ENCODE results near the gene MYO3B. TPM values are rescaled to one million over a fixed set of nuclear protein-coding genes. Genes with fewer than 3 reads are reported as not detected.
A peak's percentile ranks its signal among the peaks of the same experiment; 100 is the strongest.

The MYO3B gene
- total RNA-seq, 2 donors from 2014 or later: 5.2 to 10.9 TPM

GRCh38 chr2:170411660-170412059 lies 233.7 kb downstream of the MYO3B start:
- H3K27ac Mint-ChIP-seq: no peak overlapping the region
- Histone ChIP-seq H3K9me3 (ENCODE audit: control insufficient read depth, low read length) (no peaks in the 10 kb centered on the region), H3K9ac (ENCODE audit: extremely low read depth, low read length, poor library complexity, severe bottlenecking) (no peak overlapping the region), H3K27me3 (ENCODE audit: control insufficient read depth, insufficient read depth, low read length, poor library complexity, severe bottlenecking) (no peaks in the 10 kb centered on the region), H3K4me3 (ENCODE audit: low read length) (no peak overlapping the region), H3K36me3 (ENCODE audit: control insufficient read depth, insufficient read depth, low read length) (no peaks in the 10 kb centered on the region), H3K4me1 (ENCODE audit: control insufficient read depth, insufficient read depth, low read length) (peaks cover 4% of the 10 kb centered on the region), H3K27ac (ENCODE audit: low read depth, low read length) (no peak overlapping the region)
- H3K27me3 Mint-ChIP-seq (ENCODE audit: insufficient read depth): no peaks in the 10 kb centered on the region
- TF ChIP-seq CTCF (conservative IDR thresholded peaks at IDR 0.05): no peak
- peaks cover 10% of the 10 kb centered on the region for H3K36me3 Mint-ChIP-seq (ENCODE audit: low read depth)
- H3K4me3 Mint-ChIP-seq: no peak overlapping the region
- H3K4me1 Mint-ChIP-seq: peaks cover 13% of the 10 kb centered on the region
- DNase-seq: peak; percentile 49
- no peaks in the 10 kb centered on the region for H3K9me3 Mint-ChIP-seq

- Histone ChIP-seq H3K9ac (ENCODE audit: extremely low read depth, low read length, poor library complexity, severe bottlenecking) (no peak overlapping the region), H3K4me1 (ENCODE audit: control insufficient read depth, insufficient read depth, low read length) (peaks cover 3% of the 10 kb centered on the region), H3K27ac (ENCODE audit: low read depth, low read length) (no peak overlapping the region), H3K36me3 (ENCODE audit: control insufficient read depth, insufficient read depth, low read length) (no peaks in the 10 kb centered on the region), H3K4me3 (ENCODE audit: low read length) (no peak overlapping the region), H3K27me3 (ENCODE audit: control insufficient read depth, insufficient read depth, low read length, poor library complexity, severe bottlenecking) (no peaks in the 10 kb centered on the region), H3K9me3 (ENCODE audit: control insufficient read depth, low read length) (no peaks in the 10 kb centered on the region)
- Mint-ChIP-seq H3K4me3 (no peak overlapping the region), H3K27ac (no peak overlapping the region), H3K36me3 (ENCODE audit: low read depth) (peaks cover 9% of the 10 kb centered on the region), H3K27me3 (ENCODE audit: insufficient read depth) (no peaks in the 10 kb centered on the region), H3K9me3 (no peaks in the 10 kb centered on the region), H3K4me1 (peaks cover 28% of the 10 kb centered on the region)
- no peak for DNase-seq
- TF ChIP-seq CTCF (conservative IDR thresholded peaks at IDR 0.05): no peak
- 92 to 100% methylated on average over 8 to 11 of the region's 11 CpGs for WGBS, 2 experiments (ENCODE audit: insufficient coverage in 1 of 2, insufficient read length in 1 of 2)
Observed at GRCh38 chr2:170420961-170421687, 243.2 kb downstream of the MYO3B start.

- no peak for DNase-seq
- Mint-ChIP-seq H3K27me3 (ENCODE audit: insufficient read depth) (no peaks in the 10 kb centered on the region), H3K4me3 (no peak overlapping the region), H3K27ac (no peak overlapping the region), H3K36me3 (ENCODE audit: low read depth) (peaks cover 6% of the 10 kb centered on the region), H3K4me1 (peaks cover 28% of the 10 kb centered on the region), H3K9me3 (no peaks in the 10 kb centered on the region)
- H3K27me3 ChIP-seq (ENCODE audit: control insufficient read depth, insufficient read depth, low read length, poor library complexity, severe bottlenecking): no peaks in the 10 kb centered on the region
- WGBS, 2 experiments (ENCODE audit: insufficient coverage in 1 of 2, insufficient read length in 1 of 2): 92 to 95% methylated on average over 2 of the region's 2 CpGs
- no peak overlapping the region for H3K9ac ChIP-seq (ENCODE audit: extremely low read depth, low read length, poor library complexity, severe bottlenecking)
- peaks cover 3% of the 10 kb centered on the region for H3K4me1 ChIP-seq (ENCODE audit: control insufficient read depth, insufficient read depth, low read length)
- no peak overlapping the region for H3K27ac ChIP-seq (ENCODE audit: low read depth, low read length)
- no peak for TF ChIP-seq CTCF (conservative IDR thresholded peaks at IDR 0.05)
- no peak overlapping the region for H3K4me3 ChIP-seq (ENCODE audit: low read length)
- H3K36me3 ChIP-seq (ENCODE audit: control insufficient read depth, insufficient read depth, low read length): no peaks in the 10 kb centered on the region
- H3K9me3 ChIP-seq (ENCODE audit: control insufficient read depth, low read length): no peaks in the 10 kb centered on the region
Observed at GRCh38 chr2:170423919-170424318, 246.0 kb downstream of the MYO3B start.
